IPS-NIHi11 (cell line): ENCODE measurements around the gene AMMECR1L.
"Not testable (repeated sequence)": the region's sequence is repeated elsewhere in the genome, so short reads cannot be mapped to it uniquely, and the experiment has no call there.

Experiments used
- DNase-seq: peaks from one replicate; pipeline ENCODE4 v3.0.0; 2012; ENCODE audit warnings: mixed read lengths, low spot score

AMMECR1L gene

GRCh38 chr2:127885780-127886592 is at the start of gene AMMECR1L:
AMMECR1L (minus strand) TSS chr2:127885956; CDS start chr2:127874234, 11,722 bp downstream.
- DNase-seq, result peak; percentile 68

- no peak for DNase-seq
Measured at GRCh38 chr2:127935337-127935736, 49.6 kb upstream of the AMMECR1L start.

GRCh38 chr2:127932199-127932876 is 46.6 kb upstream of the AMMECR1L start:
- DNase-seq, result no peak

GRCh38 chr2:127929449-127929848 is 43.7 kb upstream of the AMMECR1L start:
- no peak for DNase-seq

GRCh38 chr2:127927384-127927783 is 41.6 kb upstream of the AMMECR1L start:
- DNase-seq, result no peak

- no peak for DNase-seq
Measured at GRCh38 chr2:127917916-127918315, 32.2 kb upstream of the AMMECR1L start.

GRCh38 chr2:127913808-127914457 is 28.2 kb upstream of the AMMECR1L start:
- DNase-seq, result no peak

GRCh38 chr2:127911737-127912136 is 26.0 kb upstream of the AMMECR1L start:
- DNase-seq, result no peak

GRCh38 chr2:127910415-127910814 is 24.7 kb upstream of the AMMECR1L start:
- DNase-seq, result no peak

GRCh38 chr2:127909019-127909418 is 23.3 kb upstream of the AMMECR1L start:
- no peak for DNase-seq

- DNase-seq, result not testable (repeated sequence)
Measured at GRCh38 chr2:127907733-127908400, 22.1 kb upstream of the AMMECR1L start.

GRCh38 chr2:127906206-127906926 is 20.6 kb upstream of the AMMECR1L start:
- DNase-seq, result peak; percentile 50

- no peak for DNase-seq
Measured at GRCh38 chr2:127901339-127902056, 15.7 kb upstream of the AMMECR1L start.

GRCh38 chr2:127897531-127898211 is 11.9 kb upstream of the AMMECR1L start:
- no peak for DNase-seq

- peak; percentile 32 for DNase-seq
Measured at GRCh38 chr2:127893494-127893893, 7.7 kb upstream of the AMMECR1L start.

- DNase-seq, result no peak
Measured at GRCh38 chr2:127893033-127893432, 7.3 kb upstream of the AMMECR1L start.

- DNase-seq, result no peak
Measured at GRCh38 chr2:127891811-127892210, 6.1 kb upstream of the AMMECR1L start.

- not testable (repeated sequence) for DNase-seq
Measured at GRCh38 chr2:127890756-127891155, 5.0 kb upstream of the AMMECR1L start.

- DNase-seq, result no peak
Measured at GRCh38 chr2:127888772-127889171, 3.0 kb upstream of the AMMECR1L start.

GRCh38 chr2:127887776-127888130 is 2.0 kb upstream of the AMMECR1L start:
- DNase-seq, result no peak
